IPS-18a (cell line): ENCODE data around the gene C7orf57.

Source experiments
- H3K27ac ChIP-seq: one replicate; pipeline ENCODE4 v1.5.1; 2013; ENCODE audit warnings: low read length
- H3K27me3 ChIP-seq: one replicate; pipeline ENCODE4 v1.6.1; 2013; ENCODE audit warnings: mild to moderate bottlenecking, low read length; ENCODE audit not compliant: control insufficient read depth, insufficient read depth
- H3K36me3 ChIP-seq: one replicate; pipeline ENCODE4 v1.6.1; 2013; ENCODE audit warnings: low read depth, low read length; ENCODE audit not compliant: control insufficient read depth
- H3K4me1 ChIP-seq: one replicate; pipeline ENCODE4 v1.6.1; 2013; ENCODE audit warnings: low read depth, low read length; ENCODE audit not compliant: control insufficient read depth
- H3K4me3 ChIP-seq: one replicate; pipeline ENCODE4 v1.5.1; 2013; ENCODE audit warnings: low read length
- H3K9ac ChIP-seq: one replicate; pipeline ENCODE4 v1.6.1; 2013; ENCODE audit warnings: mild to moderate bottlenecking, low read length, moderate library complexity
- H3K9me3 ChIP-seq: one replicate; pipeline ENCODE4 v1.6.1; 2013; ENCODE audit warnings: low read depth, low read length; ENCODE audit not compliant: control insufficient read depth

C7orf57 gene

GRCh38 chr7:48101968-48102367 lies 66.6 kb downstream of the C7orf57 start:
- Histone ChIP-seq H3K27me3 (no peaks in the 10 kb centered on the region), H3K27ac (no peak overlapping the region), H3K36me3 (peaks cover 79% of the 10 kb centered on the region), H3K4me1 (no peaks in the 10 kb centered on the region), H3K9me3 (no peaks in the 10 kb centered on the region), H3K4me3 (no peak overlapping the region), H3K9ac (no peak overlapping the region)

GRCh38 chr7:48102530-48102929 lies 67.2 kb downstream of the C7orf57 start:
- Histone ChIP-seq H3K4me1 (no peaks in the 10 kb centered on the region), H3K9ac (no peak overlapping the region), H3K9me3 (no peaks in the 10 kb centered on the region), H3K27ac (no peak overlapping the region), H3K27me3 (no peaks in the 10 kb centered on the region), H3K4me3 (no peak overlapping the region), H3K36me3 (peaks cover 81% of the 10 kb centered on the region)

- Histone ChIP-seq H3K9me3 (no peaks in the 10 kb centered on the region), H3K4me1 (no peaks in the 10 kb centered on the region), H3K9ac (no peak overlapping the region), H3K27ac (no peak overlapping the region), H3K27me3 (no peaks in the 10 kb centered on the region), H3K4me3 (no peak overlapping the region), H3K36me3 (peaks cover 72% of the 10 kb centered on the region)
These were observed 69.7 kb downstream of the C7orf57 start for GRCh38 chr7:48105045-48105444.

- Histone ChIP-seq H3K36me3 (peaks cover 61% of the 10 kb centered on the region), H3K4me1 (no peaks in the 10 kb centered on the region), H3K27ac (no peak overlapping the region), H3K27me3 (no peaks in the 10 kb centered on the region), H3K9me3 (no peaks in the 10 kb centered on the region), H3K4me3 (no peak overlapping the region), H3K9ac (no peak overlapping the region)
These were observed 71.7 kb downstream of the C7orf57 start for GRCh38 chr7:48106906-48107659.

- no peak overlapping the region for H3K27ac ChIP-seq
- H3K4me3 ChIP-seq, result no peak overlapping the region
- no peaks in the 10 kb centered on the region for H3K27me3 ChIP-seq
- no peak overlapping the region for H3K9ac ChIP-seq
- H3K36me3 ChIP-seq, result peaks cover 52% of the 10 kb centered on the region
- H3K9me3 ChIP-seq, result no peaks in the 10 kb centered on the region
- no peaks in the 10 kb centered on the region for H3K4me1 ChIP-seq
These were observed 72.7 kb downstream of the C7orf57 start for GRCh38 chr7:48107926-48108472.

- Histone ChIP-seq H3K36me3 (peaks cover 41% of the 10 kb centered on the region), H3K27ac (no peak overlapping the region)
These were observed 73.9 kb downstream of the C7orf57 start for GRCh38 chr7:48108959-48109847.

GRCh38 chr7:48109848-48110663 lies 74.7 kb downstream of the C7orf57 start:
- Histone ChIP-seq H3K36me3 (peaks cover 33% of the 10 kb centered on the region), H3K4me1 (no peaks in the 10 kb centered on the region), H3K27me3 (no peaks in the 10 kb centered on the region), H3K4me3 (no peak overlapping the region), H3K9me3 (no peaks in the 10 kb centered on the region), H3K27ac (no peak overlapping the region), H3K9ac (no peak overlapping the region)

More at GRCh38 chr7:48108959-48109847, 73.9 kb downstream of the C7orf57 start:
- Histone ChIP-seq H3K4me1 (no peaks in the 10 kb centered on the region), H3K9ac (no peak overlapping the region), H3K9me3 (no peaks in the 10 kb centered on the region), H3K4me3 (no peak overlapping the region), H3K27me3 (no peaks in the 10 kb centered on the region)

GRCh38 chr7:48110868-48111267 lies 75.5 kb downstream of the C7orf57 start:
- Histone ChIP-seq H3K4me1 (no peaks in the 10 kb centered on the region), H3K4me3 (no peak overlapping the region), H3K9ac (no peak overlapping the region), H3K36me3 (peaks cover 25% of the 10 kb centered on the region), H3K27ac (no peak overlapping the region), H3K9me3 (no peaks in the 10 kb centered on the region), H3K27me3 (no peaks in the 10 kb centered on the region)
